ENCODE data around the gene ATP5F1B.
"Not testable (repeated sequence)": the region's sequence is repeated elsewhere in the genome, so short reads cannot be mapped to it uniquely, and the experiment has no call there.

ATP5F1B gene
- 324 to 403 reads per million in 2 donors for total RNA-seq

DNA sequence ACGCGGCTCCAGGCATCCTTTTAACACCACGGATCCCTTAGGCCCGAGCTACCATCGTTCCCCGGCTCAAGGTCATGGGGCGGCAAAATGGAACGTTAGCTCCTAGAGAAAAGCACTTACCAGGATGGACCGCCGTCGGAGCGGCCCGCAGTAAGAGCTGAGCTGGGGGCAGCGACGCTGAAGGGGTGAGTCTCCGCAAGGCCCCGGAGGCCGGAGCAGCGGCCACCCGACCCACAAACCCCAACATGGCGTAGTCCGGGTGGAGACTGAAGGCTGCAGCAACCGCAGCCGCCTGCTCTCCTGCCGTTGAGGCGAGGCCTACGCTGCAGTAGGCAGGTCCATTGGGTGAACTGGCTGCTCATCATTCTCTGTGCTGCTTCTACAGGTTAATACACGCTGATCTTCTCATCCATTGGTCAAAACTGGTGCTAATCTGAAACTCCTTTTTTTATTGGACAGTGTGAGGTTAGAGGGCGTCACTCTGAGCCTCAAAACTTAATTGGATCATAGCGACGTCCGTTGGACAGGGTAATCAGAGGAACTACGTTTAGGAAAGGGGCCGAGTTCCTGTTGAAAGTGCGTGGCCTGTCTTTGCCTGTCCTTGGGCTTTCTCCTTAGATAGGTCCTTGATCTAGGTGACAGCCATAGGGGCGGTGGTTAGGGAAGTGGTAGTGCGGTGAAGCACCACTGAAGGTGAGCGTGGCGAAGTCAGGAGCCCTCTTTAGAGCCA is at the start of gene ATP5F1B:
Gene ATP5F1B (minus strand): TSS at position 268 of the 730 bp plus-strand sequence. CDS start 21 bp downstream, at position 247.
- DNase-seq = peak; percentile 77

DNA sequence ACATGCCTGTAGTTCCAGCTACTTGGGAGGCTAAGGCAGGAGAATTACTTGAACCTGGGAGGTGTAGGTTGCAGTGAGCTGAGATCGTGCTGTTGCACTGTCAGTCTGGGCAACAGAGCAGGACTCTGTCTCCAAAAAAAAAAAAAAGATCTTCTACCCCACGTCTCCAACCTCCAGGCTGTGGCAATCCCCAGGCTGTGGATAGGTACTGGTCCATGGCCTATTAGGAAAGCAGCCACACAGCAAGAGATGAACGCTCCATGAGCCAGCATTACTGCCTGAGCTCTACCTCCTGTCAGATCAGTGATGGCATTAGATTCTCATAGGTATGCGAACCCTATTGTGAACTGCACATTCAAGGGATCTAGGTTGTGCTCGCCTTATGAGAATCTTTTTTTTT is 48.4 kb upstream of the ATP5F1B start:
- no peak for DNase-seq

DNA sequence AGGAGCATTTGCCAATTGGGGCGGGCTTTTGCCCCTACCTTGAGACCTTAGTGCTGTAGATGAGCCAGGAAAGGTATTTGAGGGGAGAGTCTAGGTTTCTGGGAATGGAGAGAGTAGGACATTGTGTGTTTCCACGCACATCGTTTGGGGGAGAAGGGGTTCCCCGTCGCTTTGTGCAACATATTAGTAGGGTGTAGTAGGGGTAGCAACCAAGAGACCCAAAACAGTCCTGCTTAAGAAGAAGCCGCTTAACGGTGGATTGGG is 43.0 kb upstream of the ATP5F1B start:
- DNase-seq = no peak

DNA sequence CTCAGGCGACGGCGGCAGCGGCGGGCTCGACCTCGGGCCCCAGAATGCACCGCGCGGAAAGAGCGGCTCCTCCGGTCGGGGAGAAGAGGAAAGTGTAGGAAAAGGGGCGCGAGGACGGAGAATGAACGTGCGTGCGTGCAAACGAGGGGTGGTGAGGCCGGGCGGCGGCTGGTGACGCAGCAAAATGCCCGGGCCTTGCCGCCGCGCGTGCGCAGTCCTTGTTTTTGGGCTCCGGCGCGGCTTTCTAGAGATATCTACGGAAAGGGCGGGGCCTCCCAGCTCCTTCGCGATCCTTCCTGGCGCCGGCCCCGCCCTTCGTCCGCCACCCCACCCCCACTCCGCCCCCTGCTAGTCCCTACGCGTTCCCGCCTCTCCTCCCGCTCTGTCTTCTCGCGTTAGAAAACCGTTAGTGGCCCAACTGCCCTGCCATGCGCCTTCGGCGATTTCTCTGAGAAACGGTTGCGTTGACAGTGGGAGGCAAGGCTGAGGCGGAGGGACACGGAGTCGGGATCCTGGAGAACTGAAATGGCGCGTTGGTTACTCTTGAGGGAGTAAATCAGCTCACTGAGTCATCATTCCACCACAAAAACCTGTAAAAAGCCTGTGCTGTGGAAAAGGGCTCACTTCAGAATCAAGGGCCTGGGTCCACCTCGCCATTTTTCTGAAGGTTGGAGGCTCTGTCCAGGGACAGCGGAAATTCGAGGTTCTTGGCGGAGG is 42.5 kb upstream of the ATP5F1B start, which contains the start of gene PTGES3:
Gene PTGES3 (minus strand): TSS at position 156 of the 717 bp plus-strand sequence. CDS start 285 bp downstream, outside the sequence.
- peak; percentile 95 for DNase-seq

DNA sequence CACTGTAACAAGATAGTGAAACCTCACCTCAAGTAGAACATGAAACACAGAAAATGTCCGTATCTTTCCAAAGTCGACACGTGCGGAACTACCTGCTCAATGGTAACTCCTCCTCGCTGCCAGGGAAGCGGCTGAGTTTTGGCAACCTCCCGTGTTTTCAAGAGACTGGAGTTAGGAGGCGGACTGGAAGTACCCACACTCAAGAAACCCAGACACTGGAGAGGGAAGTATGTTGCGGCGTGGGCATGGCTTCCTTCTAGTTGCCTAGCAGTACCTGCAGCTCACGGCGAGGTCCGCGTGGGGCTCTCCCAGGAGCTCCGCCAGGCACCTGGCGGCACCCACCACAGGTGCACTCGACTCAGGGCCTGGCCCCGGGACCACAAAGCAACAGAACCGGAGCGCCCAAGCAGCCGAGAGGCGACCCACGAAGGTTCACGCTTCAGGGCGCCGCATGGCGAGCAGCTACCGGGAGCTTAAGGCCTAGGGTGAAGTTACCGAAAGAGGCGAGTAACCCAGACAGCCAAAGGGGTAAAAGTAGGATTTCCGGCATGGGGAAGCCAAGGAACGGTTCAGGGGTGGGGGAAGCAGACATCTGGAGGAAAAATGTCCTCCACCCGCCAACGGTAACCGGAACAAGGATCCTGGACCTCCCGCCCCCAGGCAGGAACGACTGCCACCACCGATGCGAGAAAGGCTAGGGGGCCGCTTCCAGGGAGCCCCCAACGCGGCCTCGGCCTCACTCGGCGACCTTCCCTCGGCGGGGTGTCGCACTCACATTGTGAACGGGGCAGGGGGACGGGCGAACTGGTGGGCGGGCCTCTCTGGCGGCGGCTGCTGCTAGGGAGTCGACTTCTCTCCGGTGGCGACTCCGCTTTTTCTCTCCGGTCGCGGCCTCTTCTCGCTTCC is 41.7 kb upstream of the ATP5F1B start:
- peak; percentile 56 for DNase-seq

DNA sequence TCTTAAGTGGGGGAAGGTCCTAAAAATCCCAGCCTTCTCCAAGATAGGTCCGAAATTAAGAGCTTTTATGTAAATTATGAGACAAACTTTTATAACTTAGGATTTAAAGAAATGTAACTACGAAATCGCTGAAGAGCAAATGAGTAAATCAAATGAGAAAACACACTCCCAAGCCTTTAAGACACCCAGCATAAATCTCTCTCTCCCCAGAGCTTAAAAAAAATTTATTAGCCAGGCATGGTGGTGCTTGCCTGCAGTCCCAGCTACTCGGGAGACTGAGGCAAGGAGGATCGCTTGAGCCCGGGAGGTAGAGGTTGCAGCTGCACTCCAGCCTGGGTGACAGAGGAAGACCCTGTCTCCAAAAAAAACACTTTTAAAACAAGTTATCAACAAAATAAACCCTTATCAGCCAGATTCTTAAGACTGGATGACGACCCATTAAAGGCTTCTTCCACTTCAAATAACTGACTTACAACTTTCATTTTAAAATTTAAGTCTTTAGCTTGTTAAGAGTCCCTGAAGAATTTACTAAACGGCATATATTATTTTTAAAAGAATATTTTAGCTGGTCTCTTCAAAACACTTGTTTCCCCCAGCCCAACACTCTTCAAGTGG is 39.1 kb upstream of the ATP5F1B start:
- no peak for DNase-seq

DNA sequence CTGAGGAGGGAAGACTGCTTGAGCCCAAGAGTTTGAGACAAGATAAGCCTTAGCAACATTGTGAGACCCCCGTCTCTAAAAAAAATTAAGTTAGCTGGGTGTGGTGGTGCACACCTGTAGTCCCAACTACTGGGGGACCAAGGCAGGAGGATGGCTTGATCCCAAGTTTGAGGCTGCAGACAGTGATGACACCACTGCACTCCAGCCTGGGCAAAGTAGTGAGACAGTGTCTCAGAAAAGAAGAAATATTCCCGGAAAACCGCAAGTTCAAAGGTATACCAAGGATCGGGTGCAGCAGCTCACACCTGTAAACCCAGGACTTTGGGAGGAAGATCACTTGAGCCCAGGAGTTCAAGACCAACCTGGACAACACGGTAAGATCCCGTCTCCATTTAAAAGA is 36.5 kb upstream of the ATP5F1B start:
- no peak for DNase-seq

DNA sequence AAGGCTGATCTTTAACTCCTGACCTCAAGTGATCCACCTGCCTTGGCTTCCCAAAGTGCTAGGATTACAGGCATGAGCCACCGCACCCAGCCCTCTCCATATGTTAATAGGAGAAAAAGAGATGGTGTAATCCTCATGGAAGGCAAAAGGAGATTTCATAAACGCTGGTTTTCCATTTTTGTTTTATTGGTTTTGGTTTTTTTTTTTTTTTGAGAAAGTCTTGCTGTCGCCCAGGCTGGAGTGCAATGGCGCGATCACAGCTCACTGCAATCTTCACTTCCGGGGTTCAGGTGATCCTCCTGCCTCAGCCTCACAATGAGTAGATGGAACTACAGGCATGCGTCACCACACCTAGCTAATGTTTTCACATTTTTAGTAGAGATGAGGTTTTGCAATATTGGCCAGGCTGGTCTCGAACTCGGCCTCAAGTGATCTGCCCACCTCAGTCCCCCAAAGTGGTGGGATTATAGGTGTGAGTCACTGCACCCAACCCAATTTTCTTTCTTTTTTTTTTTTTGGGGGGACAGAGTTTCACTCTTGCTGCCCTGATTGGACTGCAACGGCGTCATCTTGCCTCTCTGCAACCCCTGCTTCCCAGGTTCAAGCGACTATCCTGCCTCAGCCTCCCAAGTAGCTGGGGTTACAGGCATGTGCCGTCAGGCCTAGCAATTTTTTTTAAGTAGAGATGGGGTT is 34.2 kb upstream of the ATP5F1B start:
- no peak for DNase-seq

DNA sequence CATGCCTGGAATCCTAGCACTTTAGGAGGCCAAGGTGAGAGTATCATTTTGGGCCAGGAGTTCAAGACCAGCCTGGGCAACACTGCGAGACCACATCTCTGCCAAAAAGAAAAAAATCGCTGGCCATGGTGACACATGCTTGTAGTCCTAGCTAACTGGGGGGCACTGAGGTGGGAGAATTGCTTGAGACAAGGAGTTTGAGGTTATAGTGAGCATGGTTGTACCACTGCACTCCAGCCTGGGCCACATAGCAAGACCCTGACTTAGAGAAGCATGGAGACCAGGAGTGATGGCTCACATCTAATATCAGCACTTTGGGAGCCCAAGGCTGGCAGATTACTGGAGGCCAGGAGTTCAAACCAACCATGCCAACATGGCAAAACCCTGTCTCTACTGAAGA is 33.1 kb upstream of the ATP5F1B start:
- DNase-seq = no peak

DNA sequence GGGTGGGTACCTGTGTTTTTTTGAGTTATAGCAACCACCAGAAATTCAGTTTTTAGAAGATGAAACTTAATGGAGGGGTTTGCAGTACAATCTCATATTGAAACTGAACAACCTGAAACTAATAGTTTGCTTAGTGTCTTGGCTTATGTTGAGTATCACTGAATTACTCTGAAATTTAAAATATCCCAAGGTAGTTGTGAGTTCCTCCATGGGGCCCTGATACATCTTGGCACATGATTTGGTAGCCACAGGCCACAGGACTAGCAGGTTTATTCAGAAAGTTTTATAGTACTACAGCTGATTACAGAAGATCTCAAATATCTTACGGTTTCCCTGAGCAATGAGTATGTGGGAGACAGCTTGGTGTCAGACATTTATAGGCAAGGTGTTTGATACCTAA is 31.9 kb upstream of the ATP5F1B start:
- DNase-seq = no peak

DNA sequence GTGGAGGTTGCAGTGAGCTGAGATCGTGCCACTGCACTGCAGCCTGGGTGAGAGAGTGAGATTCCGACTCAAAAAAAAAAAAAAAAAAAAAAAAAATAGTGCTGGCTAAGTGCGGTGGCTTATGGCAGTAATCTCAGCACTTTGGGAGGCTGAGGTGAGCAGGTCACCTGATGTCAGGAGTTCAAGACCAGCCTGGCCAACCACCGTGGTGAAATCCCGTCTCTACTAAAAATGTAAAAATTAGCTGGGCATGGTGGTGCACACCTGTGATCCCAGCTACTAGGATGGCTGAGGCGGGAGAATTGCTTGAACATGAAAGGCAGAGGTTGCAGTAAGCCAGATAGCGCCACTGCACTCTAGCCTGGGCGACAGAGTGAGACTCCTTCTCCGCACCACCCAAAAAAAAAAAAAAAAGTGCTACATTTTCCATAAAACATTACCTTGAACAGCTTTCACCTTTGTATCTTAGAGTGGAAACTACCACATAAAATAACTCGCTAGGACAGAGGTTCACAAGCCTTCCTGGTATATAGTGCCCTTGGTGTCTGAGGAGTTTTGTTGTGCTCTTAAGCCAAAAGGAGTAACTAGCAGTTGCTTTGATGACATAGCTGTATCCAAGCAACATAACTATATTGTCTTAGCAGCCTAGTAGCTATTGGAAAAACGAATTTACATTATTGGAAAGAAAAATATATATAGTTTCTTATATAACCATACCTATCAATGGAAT is 31.2 kb upstream of the ATP5F1B start:
- no peak for DNase-seq

DNA sequence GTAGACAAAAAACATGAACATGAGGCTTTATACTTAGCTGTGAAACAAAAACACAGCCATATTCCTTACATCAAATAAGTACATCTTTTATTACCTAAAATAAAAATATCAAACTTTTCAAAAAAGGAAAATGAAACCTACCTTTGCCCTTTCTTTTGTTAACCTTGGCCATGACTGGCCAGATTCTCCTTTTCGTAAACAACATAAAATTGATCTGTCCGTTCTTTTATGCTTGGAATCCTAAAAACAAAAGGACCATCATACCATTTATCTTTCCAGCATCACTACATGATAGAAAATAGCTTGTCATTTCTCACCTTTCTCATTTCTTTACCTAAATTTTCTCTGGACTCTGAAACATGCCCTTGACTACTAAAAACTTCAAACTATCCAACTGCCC is 25.8 kb upstream of the ATP5F1B start:
- DNase-seq = no peak

DNA sequence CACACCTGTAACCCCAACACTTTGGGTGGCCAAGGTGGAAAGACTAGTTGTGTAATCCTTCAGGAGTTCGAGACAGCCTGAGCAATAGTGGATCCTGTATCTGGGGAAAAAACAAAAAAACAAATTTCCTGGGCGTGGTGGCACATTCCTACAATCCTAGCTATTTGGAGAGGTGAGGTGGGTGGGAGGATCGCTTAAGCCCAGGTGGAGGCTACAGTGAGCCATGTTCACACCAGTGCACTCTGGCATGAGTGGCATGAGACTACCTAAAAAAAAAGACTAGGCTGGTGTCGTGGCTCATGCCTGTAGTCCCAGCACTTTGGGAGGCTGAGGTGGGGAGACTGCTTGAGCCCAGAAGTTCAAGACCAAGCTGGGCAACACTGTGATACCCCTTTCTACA is 25.1 kb upstream of the ATP5F1B start:
- no peak for DNase-seq

DNA sequence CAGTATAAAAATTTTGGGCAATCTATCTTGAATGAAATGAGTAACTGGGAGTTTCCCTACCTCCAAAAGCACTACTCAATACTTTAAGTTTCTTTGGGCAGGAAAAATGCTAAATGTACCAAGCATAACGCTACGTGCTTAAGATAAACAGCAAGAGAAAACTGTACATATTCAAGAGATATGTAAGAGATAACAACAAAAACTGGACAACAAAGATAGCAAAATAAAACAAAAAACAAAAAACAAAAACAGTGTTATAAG is 22.3 kb upstream of the ATP5F1B start:
- DNase-seq = no peak

DNA sequence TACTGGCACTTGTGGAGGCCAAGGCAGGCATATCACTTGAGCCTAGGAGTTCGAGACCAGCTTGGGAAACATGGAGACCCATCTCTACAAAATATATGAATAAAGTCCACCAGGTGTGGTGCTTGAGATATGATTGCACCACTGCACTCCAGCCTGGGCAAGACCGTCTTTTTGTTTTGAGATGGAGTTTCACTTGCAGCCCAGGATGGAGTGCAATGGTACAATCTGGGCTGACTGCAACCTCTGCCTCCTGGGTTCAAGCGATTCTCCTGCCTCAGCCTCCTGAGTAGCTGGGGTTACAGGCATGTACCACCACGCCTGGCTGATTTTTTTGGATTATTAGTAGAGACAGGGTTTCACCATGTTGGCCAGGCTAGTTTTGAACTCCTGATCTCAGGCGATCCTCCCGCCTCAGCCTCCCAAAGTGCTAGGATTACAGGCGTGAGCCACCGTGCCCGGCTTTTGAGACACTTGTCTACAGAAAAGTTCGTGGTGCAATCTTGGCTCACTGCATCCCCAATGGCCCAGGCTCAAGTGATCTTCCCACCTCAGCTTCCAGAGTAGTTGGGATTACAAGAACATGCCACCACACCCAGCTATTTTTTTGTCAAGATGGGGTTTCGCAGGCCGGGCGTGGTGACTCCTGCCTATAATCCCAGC is 16.3 kb upstream of the ATP5F1B start:
- DNase-seq = no peak

DNA sequence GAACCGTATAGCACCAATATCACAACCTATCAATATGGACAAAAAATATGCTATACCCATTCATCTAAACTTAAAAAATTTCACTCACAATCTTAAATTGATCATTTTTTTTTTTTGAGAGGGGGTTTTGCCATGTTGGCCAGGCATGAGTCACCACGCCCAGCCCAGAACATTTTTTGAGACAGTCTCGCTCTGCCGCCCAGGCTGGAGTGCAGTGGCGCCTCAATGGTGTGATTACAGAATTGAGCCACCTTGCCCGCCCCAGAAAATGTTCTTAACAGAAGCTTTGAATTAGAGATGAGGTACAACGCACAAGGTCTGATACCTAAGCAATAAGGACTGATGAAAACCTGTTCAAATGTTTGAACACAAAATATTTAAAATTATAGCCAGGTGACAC is 15.8 kb upstream of the ATP5F1B start:
- DNase-seq = no peak

DNA sequence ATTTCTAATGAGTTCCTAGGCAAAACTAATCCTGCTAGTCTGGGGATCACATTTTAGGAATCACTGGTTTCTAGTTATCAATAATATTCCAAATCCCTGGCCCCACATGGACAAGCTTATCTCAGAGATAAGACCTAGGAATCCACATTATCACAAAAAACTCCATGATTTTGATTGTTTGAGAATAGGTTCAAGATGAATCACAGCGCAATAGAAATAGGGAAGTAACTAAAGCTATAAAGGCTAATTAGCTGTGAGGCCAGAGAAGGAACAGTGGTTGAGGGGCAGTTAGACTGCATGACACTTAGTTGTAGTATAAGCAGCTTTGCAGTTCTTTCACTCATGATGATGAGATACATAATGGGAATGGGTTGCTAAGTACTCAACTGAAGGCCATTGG is 13.1 kb upstream of the ATP5F1B start:
- DNase-seq = no peak

DNA sequence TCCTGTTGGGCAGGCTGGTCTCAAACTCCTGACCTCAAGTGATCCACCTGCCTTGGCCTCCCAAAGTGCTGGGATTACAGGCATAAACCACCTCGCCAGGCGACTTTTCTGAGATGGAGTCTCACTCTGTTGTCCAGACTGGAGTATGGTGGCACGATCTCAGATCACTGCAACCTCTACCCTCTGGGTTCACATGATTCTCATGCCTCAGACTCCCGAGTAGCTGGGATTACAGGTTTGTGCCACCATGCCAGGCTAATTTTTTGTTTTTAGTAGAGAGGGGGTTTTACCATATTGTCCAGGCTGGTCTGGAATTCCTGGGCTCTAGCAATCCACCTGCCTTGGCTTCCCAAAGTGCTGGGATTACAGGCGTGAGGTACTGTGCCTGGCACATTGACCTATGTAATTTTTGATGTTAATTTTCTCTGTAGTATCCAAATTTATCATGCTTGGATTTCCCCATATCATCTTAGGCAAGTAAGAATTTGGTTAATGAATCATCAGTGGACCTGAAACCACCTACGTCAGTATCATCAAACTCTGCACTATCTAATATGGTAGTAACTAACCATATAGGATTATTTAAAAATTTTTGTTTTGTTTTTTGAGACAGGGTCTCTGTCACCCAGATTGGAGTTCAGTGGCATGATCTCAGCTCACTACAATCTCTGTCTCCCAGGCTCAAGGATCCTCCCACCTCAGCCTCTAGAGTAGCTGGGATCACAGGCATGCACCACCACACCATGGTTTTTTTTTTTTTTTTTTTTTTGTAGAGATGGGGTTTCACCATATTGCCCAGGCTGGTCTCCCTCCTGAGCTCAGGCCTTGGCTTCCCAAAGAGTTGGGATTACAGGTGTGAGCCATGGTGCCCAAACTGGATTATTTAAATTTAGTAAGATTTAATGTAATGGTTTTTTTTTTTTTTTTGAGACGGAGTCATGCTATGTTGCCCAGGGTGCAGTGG is 11.9 kb upstream of the ATP5F1B start:
- no peak for DNase-seq

DNA sequence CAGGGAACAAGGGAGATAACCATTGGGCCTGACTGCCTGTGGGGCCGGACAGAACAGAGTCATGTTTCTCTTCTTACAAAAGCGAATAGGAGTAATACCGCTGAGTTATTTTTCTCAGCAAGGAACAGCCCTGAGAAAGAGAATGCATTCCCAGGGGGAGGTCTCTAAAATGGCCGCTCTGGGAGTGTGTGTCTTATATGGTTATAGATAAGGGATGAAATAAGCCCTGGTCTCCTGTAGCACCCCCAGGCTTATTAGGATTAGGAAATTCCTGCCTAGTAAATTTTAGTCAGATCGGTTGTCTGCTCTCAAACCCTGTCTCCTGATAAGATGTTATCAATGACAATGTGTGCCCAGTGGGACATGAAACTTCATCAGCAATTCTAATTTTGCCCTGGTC is 8.0 kb upstream of the ATP5F1B start:
- DNase-seq = not testable (repeated sequence)

DNA sequence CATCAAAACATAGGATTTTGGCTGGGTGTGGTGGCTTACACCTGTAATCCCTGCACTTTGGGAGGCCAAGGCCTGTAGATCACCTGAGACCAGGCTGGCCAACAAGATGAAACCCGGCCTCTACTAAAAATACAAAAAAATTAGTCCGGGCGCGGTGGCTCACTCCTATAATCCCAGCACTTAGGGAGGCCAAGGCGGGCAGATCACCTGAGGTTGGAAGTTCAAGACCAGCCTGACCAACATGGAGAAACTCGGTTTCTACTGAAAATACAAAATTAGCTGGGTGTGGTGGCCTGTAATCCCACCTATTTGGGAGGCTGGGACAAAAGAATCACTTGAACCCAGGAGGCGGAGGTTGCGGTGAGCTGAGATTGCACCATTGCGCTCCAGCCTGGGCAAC is 2.2 kb upstream of the ATP5F1B start:
- DNase-seq = not testable (repeated sequence)

Data from T-helper 9 cell (primary cell).